Measurements from ENCODE around the gene TLCD4. TPM values are rescaled to one million over a fixed set of nuclear protein-coding genes. Genes with fewer than 3 reads are reported as not detected.

The TLCD4 gene
- total RNA-seq, 2 experiments from 2014 or later = not detected

GRCh38 chr1:95126366-95126765 lies 9.2 kb downstream of the TLCD4 start:
- H3K4me2 ChIP-seq (ENCODE audit: low read length) = no peak overlapping the region
- ChIA-PET CTCF (ENCODE audit: unreplicated experiment) (no interaction called here), POLR2A (no interaction called here)
- no peaks in the 10 kb centered on the region for H3K79me2 ChIP-seq (ENCODE audit: insufficient read depth, low read depth, low read length)
- no peaks in the 10 kb centered on the region for H3K9me3 ChIP-seq (ENCODE audit: low read length)
- TF ChIP-seq, protein P1, sequence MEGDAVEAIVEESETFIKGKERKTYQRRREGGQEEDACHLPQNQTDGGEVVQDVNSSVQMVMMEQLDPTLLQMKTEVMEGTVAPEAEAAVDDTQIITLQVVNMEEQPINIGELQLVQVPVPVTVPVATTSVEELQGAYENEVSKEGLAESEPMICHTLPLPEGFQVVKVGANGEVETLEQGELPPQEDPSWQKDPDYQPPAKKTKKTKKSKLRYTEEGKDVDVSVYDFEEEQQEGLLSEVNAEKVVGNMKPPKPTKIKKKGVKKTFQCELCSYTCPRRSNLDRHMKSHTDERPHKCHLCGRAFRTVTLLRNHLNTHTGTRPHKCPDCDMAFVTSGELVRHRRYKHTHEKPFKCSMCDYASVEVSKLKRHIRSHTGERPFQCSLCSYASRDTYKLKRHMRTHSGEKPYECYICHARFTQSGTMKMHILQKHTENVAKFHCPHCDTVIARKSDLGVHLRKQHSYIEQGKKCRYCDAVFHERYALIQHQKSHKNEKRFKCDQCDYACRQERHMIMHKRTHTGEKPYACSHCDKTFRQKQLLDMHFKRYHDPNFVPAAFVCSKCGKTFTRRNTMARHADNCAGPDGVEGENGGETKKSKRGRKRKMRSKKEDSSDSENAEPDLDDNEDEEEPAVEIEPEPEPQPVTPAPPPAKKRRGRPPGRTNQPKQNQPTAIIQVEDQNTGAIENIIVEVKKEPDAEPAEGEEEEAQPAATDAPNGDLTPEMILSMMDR (conservative IDR thresholded peaks at IDR 0.05; ENCODE audit: low read length) = no peak
- TF ChIP-seq EZH2phosphoT487 (IDR thresholded peaks at IDR 0.05; ENCODE audit: borderline replicate concordance, low read depth, low read length) = no peak
- DNase-seq (ENCODE audit: low spot score) = no peak
- no peak overlapping the region for H2AFZ ChIP-seq (ENCODE audit: low read length)
- no peaks in the 10 kb centered on the region for H3K9me2 ChIP-seq (ENCODE audit: insufficient read depth, low read length)
- no peaks in the 10 kb centered on the region for H3K4me1 ChIP-seq (ENCODE audit: insufficient read depth, low read length, poor library complexity, severe bottlenecking)
- H4K20me1 ChIP-seq (ENCODE audit: insufficient read depth, low read length) = no peaks in the 10 kb centered on the region
- H3K27ac ChIP-seq (ENCODE audit: low read depth, low read length, poor library complexity, severe bottlenecking) = no peak overlapping the region
- no peak overlapping the region for H3K4me3 ChIP-seq (ENCODE audit: low read depth, low read length, poor library complexity, severe bottlenecking)
- intact Hi-C loops (cut with micrococcal nuclease; ENCODE audit: unreplicated experiment) = no loop called here
- BruUV-seq (replicated peaks) = no TSS peak
- H3K36me3 ChIP-seq (ENCODE audit: insufficient read depth, low read length) = no peaks in the 10 kb centered on the region

- POLR2A ChIA-PET = no interaction called here
- DNase-seq (ENCODE audit: low spot score) = no peak
- Histone ChIP-seq H4K20me1 (ENCODE audit: insufficient read depth, low read length) (no peaks in the 10 kb centered on the region), H3K9me2 (ENCODE audit: insufficient read depth, low read length) (no peaks in the 10 kb centered on the region), H3K4me3 (ENCODE audit: low read depth, low read length, poor library complexity, severe bottlenecking) (no peak overlapping the region), H3K36me3 (ENCODE audit: insufficient read depth, low read length) (no peaks in the 10 kb centered on the region), H3K79me2 (ENCODE audit: insufficient read depth, low read depth, low read length) (no peaks in the 10 kb centered on the region), H3K9me3 (ENCODE audit: low read length) (no peaks in the 10 kb centered on the region), H3K4me2 (ENCODE audit: low read length) (no peak overlapping the region), H3K4me1 (ENCODE audit: insufficient read depth, low read length, poor library complexity, severe bottlenecking) (no peaks in the 10 kb centered on the region), H3K27ac (ENCODE audit: low read depth, low read length, poor library complexity, severe bottlenecking) (no peak overlapping the region), H2AFZ (ENCODE audit: low read length) (no peak overlapping the region)
- CTCF ChIA-PET (ENCODE audit: unreplicated experiment) = no interaction called here
- TF ChIP-seq EZH2phosphoT487 (IDR thresholded peaks at IDR 0.05; ENCODE audit: borderline replicate concordance, low read depth, low read length) = no peak
- intact Hi-C loops (cut with micrococcal nuclease; ENCODE audit: unreplicated experiment) = no loop called here
- BruUV-seq (replicated peaks) = no TSS peak
These were observed 9.7 kb downstream of the TLCD4 start for GRCh38 chr1:95126846-95127245.

DNA sequence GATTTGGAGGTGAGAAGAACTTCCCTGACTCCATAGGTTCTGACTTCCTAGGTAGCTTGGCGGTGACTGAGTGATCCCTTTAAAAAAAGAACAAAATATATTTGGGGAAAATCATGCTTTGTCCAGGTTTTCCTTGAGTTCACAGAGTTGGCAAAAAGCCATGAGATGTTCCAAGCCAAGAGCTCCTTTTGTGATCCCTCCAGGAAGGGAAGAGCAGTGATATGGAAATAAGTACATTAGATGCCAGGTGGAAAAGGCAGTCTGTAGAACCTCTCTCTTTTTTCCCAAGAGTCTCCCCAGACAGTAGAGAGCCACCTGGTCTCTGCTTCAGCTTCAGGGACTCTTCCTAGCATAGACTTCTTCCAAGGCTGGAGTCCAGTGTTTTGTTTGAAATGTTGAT lies 10.2 kb downstream of the TLCD4 start:
- H3K9me2 ChIP-seq (ENCODE audit: insufficient read depth, low read length) = no peaks in the 10 kb centered on the region
- intact Hi-C loops (cut with micrococcal nuclease; ENCODE audit: unreplicated experiment) = no loop called here
- TF ChIP-seq EZH2phosphoT487 (IDR thresholded peaks at IDR 0.05; ENCODE audit: borderline replicate concordance, low read depth, low read length) = no peak
- TF ChIP-seq, protein P1 (conservative IDR thresholded peaks at IDR 0.05; ENCODE audit: low read length) = no peak
- H3K79me2 ChIP-seq (ENCODE audit: insufficient read depth, low read depth, low read length) = no peaks in the 10 kb centered on the region
- CTCF ChIA-PET (ENCODE audit: unreplicated experiment) = no interaction called here
- DNase-seq (ENCODE audit: low spot score) = no peak
- BruUV-seq (replicated peaks) = no TSS peak
- no peaks in the 10 kb centered on the region for H4K20me1 ChIP-seq (ENCODE audit: insufficient read depth, low read length)
- H3K4me2 ChIP-seq (ENCODE audit: low read length) = no peak overlapping the region
- H3K4me3 ChIP-seq (ENCODE audit: low read depth, low read length, poor library complexity, severe bottlenecking) = no peak overlapping the region
- no peak overlapping the region for H3K27ac ChIP-seq (ENCODE audit: low read depth, low read length, poor library complexity, severe bottlenecking)
- no peaks in the 10 kb centered on the region for H3K4me1 ChIP-seq (ENCODE audit: insufficient read depth, low read length, poor library complexity, severe bottlenecking)
- POLR2A ChIA-PET = no interaction called here
- no peaks in the 10 kb centered on the region for H3K9me3 ChIP-seq (ENCODE audit: low read length)
- H3K36me3 ChIP-seq (ENCODE audit: insufficient read depth, low read length) = no peaks in the 10 kb centered on the region
- H2AFZ ChIP-seq (ENCODE audit: low read length) = no peak overlapping the region
